GM23338 (cell line): ENCODE measurements around the gene REPS1.

Source experiments
- CTCF ChIP-seq, 2 experiments: fragments of 200-600 bp in 1 of 2; sonication (generic) in 1 of 2; conservative IDR thresholded peaks; 2 replicates each; pipeline versions ENCODE4 v1.5.1 to v1.6.1; 2016 to 2017; ENCODE audit warnings: antibody characterized with exemption in 2 of 2, low read depth in 2 of 2, mild to moderate bottlenecking in 2 of 2, moderate library complexity in 1 of 2
- EZH2 ChIP-seq: fragments of 200-600 bp; sonication (generic); IDR thresholded peaks from one replicate; pipeline ENCODE4 v1.8.0; 2017; ENCODE audit warnings: antibody characterized with exemption, mild to moderate bottlenecking, low read depth; ENCODE audit not compliant: unreplicated experiment
- EZH2phosphoT487 ChIP-seq: fragments of 200-600 bp; sonication (generic); IDR thresholded peaks from one replicate; pipeline ENCODE4 v1.8.1; 2018; ENCODE audit warnings: antibody characterized with exemption; ENCODE audit not compliant: unreplicated experiment
- POLR2AphosphoS5 ChIP-seq: IDR thresholded peaks from 2 replicates; pipeline ENCODE4 v1.6.1; 2016; ENCODE audit warnings: antibody characterized with exemption, low read depth
- REST ChIP-seq: IDR thresholded peaks from one replicate; pipeline ENCODE4 v1.6.1; 2018; ENCODE audit warnings: antibody characterized with exemption; ENCODE audit not compliant: unreplicated experiment
- ZNF331 ChIP-seq: fragments of 250-450 bp; sonication (Bioruptor Pico); IDR thresholded peaks from 2 replicates; pipeline ENCODE4 v1.5.0; 2020; ENCODE audit warnings: low read depth, mild to moderate bottlenecking, moderate library complexity

GRCh38 chr6:138966870-138967269 is 21.2 kb downstream of the REPS1 start:
- no peak for TF ChIP-seq CTCF (conservative IDR thresholded peaks at IDR 0.05; ENCODE audit: low read depth in 2 of 2)
- no peak for TF ChIP-seq REST
- TF ChIP-seq EZH2: no peak
- TF ChIP-seq EZH2phosphoT487: no peak
- no peak for TF ChIP-seq POLR2AphosphoS5
- no peak for TF ChIP-seq ZNF331 (CRISPR knock-in tag)
